Activated CD4-positive, alpha-beta T cell treated with anti-CD3 and anti-CD28 coated beads for 24 hours (primary cell): ENCODE results near the gene FBXO42.
"Not testable (repeated sequence)": the region's sequence is repeated elsewhere in the genome, so short reads cannot be mapped to it uniquely, and the experiment has no call there.

Source experiments
- DNase-seq, 2 donors: peaks; one replicate each; pipeline ENCODE4 v3.0.0-alpha.2; 2020; ENCODE audit warnings: low read depth in 2 of 2

The FBXO42 gene

GRCh38 chr1:16221499-16221898 lies 130.8 kb downstream of the FBXO42 start:
- no peak for DNase-seq

- no peak for DNase-seq
These were observed 132.2 kb downstream of the FBXO42 start for GRCh38 chr1:16219968-16220500.

- no peak for DNase-seq
These were observed 133.6 kb downstream of the FBXO42 start for GRCh38 chr1:16218674-16219071.

GRCh38 chr1:16218014-16218673 lies 134.1 kb downstream of the FBXO42 start:
- DNase-seq = no peak

- DNase-seq = peak; percentile 90 to 94
These were observed 135.1 kb downstream of the FBXO42 start for GRCh38 chr1:16217061-16217785.

- peak in 1 of 2 donors; percentile 39 for DNase-seq
These were observed 136.2 kb downstream of the FBXO42 start for GRCh38 chr1:16215882-16216753.

GRCh38 chr1:16215240-16215639 lies 137.0 kb downstream of the FBXO42 start:
- not testable (repeated sequence) for DNase-seq

GRCh38 chr1:16213544-16213943 lies 138.7 kb downstream of the FBXO42 start:
- not testable (repeated sequence) for DNase-seq

- no peak for DNase-seq
These were observed 139.3 kb downstream of the FBXO42 start for GRCh38 chr1:16213013-16213412.

GRCh38 chr1:16212251-16212961 lies 139.9 kb downstream of the FBXO42 start, which contains the start of gene ARHGEF19:
Gene ARHGEF19, minus strand, starts transcription at chr1:16212652. Its CDS starts 3,598 bp downstream, at chr1:16209054.
- no peak for DNase-seq

- DNase-seq = no peak
These were observed 140.5 kb downstream of the FBXO42 start for GRCh38 chr1:16211824-16212223.

GRCh38 chr1:16210581-16210980 lies 141.7 kb downstream of the FBXO42 start:
- DNase-seq = no peak

GRCh38 chr1:16209847-16210407 lies 142.4 kb downstream of the FBXO42 start:
- DNase-seq = no peak

- no peak for DNase-seq
These were observed 143.0 kb downstream of the FBXO42 start for GRCh38 chr1:16209132-16209846.

- no peak for DNase-seq
These were observed 143.9 kb downstream of the FBXO42 start for GRCh38 chr1:16208270-16208987.

GRCh38 chr1:16207318-16208269 lies 144.7 kb downstream of the FBXO42 start:
- no peak for DNase-seq

GRCh38 chr1:16206547-16207317 lies 145.5 kb downstream of the FBXO42 start:
- DNase-seq = peak; percentile 89 to 91
